HG02973 (cell line): ENCODE data around the gene INSYN1.

Experiments
- ATAC-seq: cut with Tn5 transposase; IDR thresholded peaks from one replicate; pipeline ENCODE4 v1.9.1; 2021; ENCODE audit warnings: moderate library complexity; ENCODE audit not compliant: unreplicated experiment

INSYN1 gene

GRCh38 chr15:73777741-73778140 is 24.6 kb upstream of the INSYN1 start:
- ATAC-seq, result no peak

- no peak for ATAC-seq
Measured at GRCh38 chr15:73773428-73773827, 20.3 kb upstream of the INSYN1 start.

- ATAC-seq, result no peak
Measured at GRCh38 chr15:73771385-73772045, 18.4 kb upstream of the INSYN1 start.

GRCh38 chr15:73770050-73770449 is 16.9 kb upstream of the INSYN1 start:
- ATAC-seq, result no peak

- ATAC-seq, result no peak
Measured at GRCh38 chr15:73767806-73768501, 14.8 kb upstream of the INSYN1 start.

- ATAC-seq, result no peak
Measured at GRCh38 chr15:73766598-73766997, 13.4 kb upstream of the INSYN1 start.

- no peak for ATAC-seq
Measured at GRCh38 chr15:73765778-73766177, 12.6 kb upstream of the INSYN1 start.

- ATAC-seq, result no peak
Measured at GRCh38 chr15:73763931-73764330, 10.8 kb upstream of the INSYN1 start.

- ATAC-seq, result no peak
Measured at GRCh38 chr15:73760330-73761329, 7.5 kb upstream of the INSYN1 start.

- ATAC-seq, result no peak
Measured at GRCh38 chr15:73758461-73758860, 5.3 kb upstream of the INSYN1 start.

- no peak for ATAC-seq
Measured at GRCh38 chr15:73757571-73757970, 4.4 kb upstream of the INSYN1 start.

GRCh38 chr15:73756947-73757513 is 3.9 kb upstream of the INSYN1 start:
- ATAC-seq, result no peak

- no peak for ATAC-seq
Measured at GRCh38 chr15:73756390-73756789, 3.2 kb upstream of the INSYN1 start.

- no peak for ATAC-seq
Measured at GRCh38 chr15:73755946-73756345, 2.8 kb upstream of the INSYN1 start.

- ATAC-seq, result no peak
Measured at GRCh38 chr15:73755481-73755880, 2.3 kb upstream of the INSYN1 start.

GRCh38 chr15:73754461-73754860 is 1.3 kb upstream of the INSYN1 start:
- ATAC-seq, result no peak

GRCh38 chr15:73752806-73753193 is 351 bp downstream of the INSYN1 start:
- no peak for ATAC-seq

GRCh38 chr15:73751899-73752805 is 999 bp downstream of the INSYN1 start:
- ATAC-seq, result no peak

GRCh38 chr15:73751511-73751898 is 1.6 kb downstream of the INSYN1 start:
- no peak for ATAC-seq

GRCh38 chr15:73750951-73751350 is 2.2 kb downstream of the INSYN1 start:
- ATAC-seq, result no peak
